ENCODE data around the gene PXDN. TPM values are rescaled to one million over a fixed set of nuclear protein-coding genes. Genes with fewer than 3 reads are reported as not detected.

PXDN gene
- total RNA-seq, 6 experiments from 2014 or later: 283 to 403 (median 323) TPM

DNA sequence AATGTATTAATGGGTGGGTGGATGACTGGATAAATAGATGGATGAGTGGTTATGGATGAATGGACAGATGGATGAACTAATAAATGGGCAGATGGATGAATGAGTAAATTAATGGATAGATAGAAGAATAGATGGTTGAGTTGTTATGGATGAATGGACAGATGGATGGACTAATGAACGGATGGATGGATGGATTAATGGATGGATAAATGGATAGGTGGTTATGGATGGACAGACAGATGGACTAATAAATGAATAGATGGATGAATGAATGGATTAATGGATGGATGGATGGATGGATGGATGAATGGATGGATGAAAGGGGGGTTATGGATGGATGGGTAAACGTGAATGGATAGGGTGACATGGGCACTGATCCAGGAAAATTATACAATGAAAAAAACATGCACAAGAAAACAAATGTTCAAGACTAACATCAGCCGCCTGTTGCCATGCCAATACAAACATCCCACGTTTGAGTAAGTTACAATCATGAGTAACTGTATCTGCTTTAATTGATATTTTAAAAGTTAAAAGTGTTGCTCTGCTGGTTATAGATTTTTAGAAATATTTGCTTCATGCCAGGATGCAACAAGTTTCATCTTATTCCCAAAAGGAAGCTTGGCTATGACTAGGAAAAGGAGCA is 20.8 kb downstream of the PXDN start:
- Mint-ChIP-seq H3K27ac (peak overlapping the region; percentile 40; the same call in 1 of the 2 replicates), H3K27me3 (ENCODE audit: insufficient read depth) (no peaks in the 10 kb centered on the region; the same call in none of the 2 replicates), H3K4me1 (ENCODE audit: low read depth) (peaks cover 21% of the 10 kb centered on the region), H3K9me3 (no peaks in the 10 kb centered on the region; the same call in 1 of the 2 replicates), H3K36me3 (ENCODE audit: low read depth) (peaks cover 14% of the 10 kb centered on the region), H3K4me3 (no peak overlapping the region)
- TF ChIP-seq, protein P1, sequence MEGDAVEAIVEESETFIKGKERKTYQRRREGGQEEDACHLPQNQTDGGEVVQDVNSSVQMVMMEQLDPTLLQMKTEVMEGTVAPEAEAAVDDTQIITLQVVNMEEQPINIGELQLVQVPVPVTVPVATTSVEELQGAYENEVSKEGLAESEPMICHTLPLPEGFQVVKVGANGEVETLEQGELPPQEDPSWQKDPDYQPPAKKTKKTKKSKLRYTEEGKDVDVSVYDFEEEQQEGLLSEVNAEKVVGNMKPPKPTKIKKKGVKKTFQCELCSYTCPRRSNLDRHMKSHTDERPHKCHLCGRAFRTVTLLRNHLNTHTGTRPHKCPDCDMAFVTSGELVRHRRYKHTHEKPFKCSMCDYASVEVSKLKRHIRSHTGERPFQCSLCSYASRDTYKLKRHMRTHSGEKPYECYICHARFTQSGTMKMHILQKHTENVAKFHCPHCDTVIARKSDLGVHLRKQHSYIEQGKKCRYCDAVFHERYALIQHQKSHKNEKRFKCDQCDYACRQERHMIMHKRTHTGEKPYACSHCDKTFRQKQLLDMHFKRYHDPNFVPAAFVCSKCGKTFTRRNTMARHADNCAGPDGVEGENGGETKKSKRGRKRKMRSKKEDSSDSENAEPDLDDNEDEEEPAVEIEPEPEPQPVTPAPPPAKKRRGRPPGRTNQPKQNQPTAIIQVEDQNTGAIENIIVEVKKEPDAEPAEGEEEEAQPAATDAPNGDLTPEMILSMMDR (IDR thresholded peaks at IDR 0.05): no peak
- no peak for DNase-seq

GRCh38 chr2:1722692-1723091 is 21.6 kb downstream of the PXDN start:
- peaks cover 18% of the 10 kb centered on the region for H3K36me3 Mint-ChIP-seq (ENCODE audit: low read depth)
- H3K27ac Mint-ChIP-seq: no peak overlapping the region
- no peak for DNase-seq
- H3K4me1 Mint-ChIP-seq (ENCODE audit: low read depth): peaks cover 12% of the 10 kb centered on the region; the same call in 1 of the 2 replicates
- TF ChIP-seq, protein P1 (IDR thresholded peaks at IDR 0.05): no peak
- no peaks in the 10 kb centered on the region; the same call in none of the 2 replicates for H3K27me3 Mint-ChIP-seq (ENCODE audit: insufficient read depth)
- H3K9me3 Mint-ChIP-seq: no peaks in the 10 kb centered on the region; the same call in 1 of the 2 replicates
- H3K4me3 Mint-ChIP-seq: no peak overlapping the region

DNA sequence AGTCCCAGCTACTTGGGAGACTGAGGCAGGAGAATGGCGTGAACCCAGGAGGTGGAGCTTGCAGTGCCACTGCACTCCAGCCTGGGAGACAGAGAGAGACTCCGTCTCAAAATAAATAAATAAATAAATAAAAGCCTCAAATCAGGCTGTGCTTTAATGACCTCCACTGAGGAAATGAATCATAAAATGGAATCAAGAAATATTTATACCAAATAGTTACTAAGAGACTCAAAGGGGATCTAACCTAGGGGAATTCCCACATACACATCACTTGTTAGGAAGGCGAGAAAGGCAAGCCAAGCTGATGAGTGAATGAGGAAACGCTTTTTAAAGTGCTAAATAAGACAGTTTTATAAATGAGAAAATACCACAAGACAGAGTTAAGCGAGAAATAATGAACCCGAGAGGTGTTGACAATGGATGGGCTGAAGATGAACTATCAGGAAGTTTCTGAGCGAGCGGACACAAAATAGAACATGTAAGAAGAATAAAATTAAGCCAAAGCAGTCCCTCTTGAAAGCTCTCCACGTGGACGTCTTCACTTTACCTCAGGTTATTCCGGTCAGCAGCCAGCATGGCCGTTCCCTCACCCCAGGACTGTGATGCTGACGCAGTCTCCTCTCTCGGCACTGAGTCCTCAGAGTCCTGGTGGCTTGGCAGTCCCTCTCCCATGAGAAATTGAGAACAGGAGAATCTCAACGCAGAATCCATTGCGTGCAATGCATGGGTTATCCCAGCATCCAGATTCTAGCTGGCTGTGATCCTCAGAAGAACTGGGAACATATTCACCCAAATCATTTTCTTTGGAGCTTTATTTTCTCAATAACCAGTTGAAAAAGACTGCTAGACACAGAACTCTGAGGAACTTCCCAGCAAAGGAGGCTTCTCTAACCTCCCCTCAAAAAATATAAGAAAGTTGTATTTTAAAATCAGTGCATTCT is 22.3 kb downstream of the PXDN start:
- Mint-ChIP-seq H3K4me3 (no peak overlapping the region; the same call in 1 of the 2 replicates), H3K27me3 (ENCODE audit: insufficient read depth) (peaks cover 1% of the 10 kb centered on the region), H3K27ac (no peak overlapping the region), H3K4me1 (ENCODE audit: low read depth) (peaks cover 5% of the 10 kb centered on the region; the same call in 1 of the 2 replicates), H3K9me3 (no peaks in the 10 kb centered on the region; the same call in 1 of the 2 replicates), H3K36me3 (ENCODE audit: low read depth) (peaks cover 13% of the 10 kb centered on the region)
- peak; percentile 92 for DNase-seq
- TF ChIP-seq, protein P1 (IDR thresholded peaks at IDR 0.05): no peak

GRCh38 chr2:1718339-1719220 is 25.7 kb downstream of the PXDN start:
- no peak overlapping the region for H3K27ac Mint-ChIP-seq
- H3K4me1 Mint-ChIP-seq (ENCODE audit: low read depth): peaks cover 20% of the 10 kb centered on the region; the same call in 1 of the 2 replicates
- no peak overlapping the region for H3K4me3 Mint-ChIP-seq

More at GRCh38 chr2:1718339-1719220, 25.7 kb downstream of the PXDN start:
- peaks cover 4% of the 10 kb centered on the region for H3K27me3 Mint-ChIP-seq (ENCODE audit: insufficient read depth)
- H3K9me3 Mint-ChIP-seq: no peaks in the 10 kb centered on the region
- TF ChIP-seq, protein P1 (IDR thresholded peaks at IDR 0.05): no peak
- H3K36me3 Mint-ChIP-seq (ENCODE audit: low read depth): peaks cover 9% of the 10 kb centered on the region; the same call in 1 of the 2 replicates
- no peak for DNase-seq

Measured in HFFc6 (cell line).